GM23248 (cell line): ENCODE results near the gene HMGXB4. TPM values are rescaled to one million over a fixed set of nuclear protein-coding genes. Genes with fewer than 3 reads are reported as not detected.

Experiments
- DNase-seq: peaks from one replicate; pipeline ENCODE4 v3.0.0-alpha.2; 2015
- H2AFZ ChIP-seq: fragments of 200-600 bp; sonication (generic); 2 replicates; pipeline ENCODE4 v1.6.1; 2016; ENCODE audit warnings: antibody characterized with exemption
- H3F3A ChIP-seq: fragments of 200-600 bp; sonication (generic); 2 replicates; pipeline ENCODE4 v1.6.1; 2016; ENCODE audit warnings: mild to moderate bottlenecking, antibody characterized with exemption, mixed run types; ENCODE audit not compliant: insufficient read depth
- H3K27ac ChIP-seq: fragments of 200-600 bp; sonication (generic); 2 replicates; pipeline ENCODE4 v1.5.1; 2016; ENCODE audit warnings: mild to moderate bottlenecking
- H3K27me3 ChIP-seq: fragments of 200-600 bp; sonication (generic); replicated peaks from 2 replicates; pipeline ENCODE4 v1.6.1; 2016; ENCODE audit warnings: mild to moderate bottlenecking; ENCODE audit not compliant: insufficient read depth
- H3K36me3 ChIP-seq: fragments of 200-600 bp; sonication (generic); 2 replicates; pipeline ENCODE4 v1.6.1; 2016; ENCODE audit warnings: low read depth, mild to moderate bottlenecking
- H3K4me1 ChIP-seq: fragments of 200-600 bp; sonication (generic); 2 replicates; pipeline ENCODE4 v1.6.1; 2016; ENCODE audit warnings: mild to moderate bottlenecking; ENCODE audit not compliant: insufficient read depth
- H3K4me2 ChIP-seq: fragments of 200-600 bp; sonication (generic); one replicate; pipeline ENCODE4 v1.6.1; 2016; ENCODE audit warnings: mild to moderate bottlenecking; ENCODE audit not compliant: unreplicated experiment
- H3K4me3 ChIP-seq: fragments of 200-600 bp; sonication (generic); 2 replicates; pipeline ENCODE4 v1.5.1; 2016; ENCODE audit warnings: mild to moderate bottlenecking
- H3K79me2 ChIP-seq: fragments of 200-600 bp; sonication (generic); 2 replicates; pipeline ENCODE4 v1.6.1; 2016; ENCODE audit warnings: mild to moderate bottlenecking; ENCODE audit not compliant: insufficient read depth
- H3K9ac ChIP-seq: fragments of 200-600 bp; sonication (generic); 2 replicates; pipeline ENCODE4 v1.6.1; 2016; ENCODE audit warnings: mild to moderate bottlenecking
- H3K9me2 ChIP-seq: fragments of 200-600 bp; sonication (generic); 2 replicates; pipeline ENCODE4 v1.6.1; 2016; ENCODE audit warnings: mixed run types, mild to moderate bottlenecking, moderate library complexity; ENCODE audit not compliant: insufficient read depth
- H3K9me3 ChIP-seq: fragments of 200-600 bp; sonication (generic); one replicate; pipeline ENCODE4 v1.6.1; 2017; ENCODE audit warnings: low read depth
- H4K20me1 ChIP-seq: fragments of 200-600 bp; sonication (generic); 2 replicates; pipeline ENCODE4 v1.6.0; 2016; ENCODE audit not compliant: insufficient read depth
- EZH2 ChIP-seq: fragments of 200-600 bp; sonication (generic); IDR thresholded peaks from 2 replicates; pipeline ENCODE4 v1.6.1; 2018; ENCODE audit warnings: antibody characterized with exemption, mild to moderate bottlenecking; ENCODE audit not compliant: insufficient read depth, poor library complexity, severe bottlenecking
- EZH2phosphoT487 ChIP-seq: fragments of 200-600 bp; sonication (generic); IDR thresholded peaks from 2 replicates; pipeline ENCODE4 v1.6.1; 2018; ENCODE audit warnings: antibody characterized with exemption, moderate library complexity, mild to moderate bottlenecking, low read depth; ENCODE audit not compliant: insufficient read depth
- WGBS, 2 experiments: methylation state at CpG; one replicate each; pipeline ENCODE4 v1.1.6; 2015 to 2017; ENCODE audit warnings: low lambda C conversion rate in 2 of 2, low coverage in 1 of 2; ENCODE audit errors: missing lambda C conversion rate in 2 of 2; 5-methylcytosine and 5-hydroxymethylcytosine counted together
- in situ Hi-C: fragments of 300-500 bp; cut with MboI; formaldehyde crosslinking; loops from 2 replicates; pipeline ENCODE4 v1.15.0; 2020
- polyA plus RNA-seq: library from polyadenylated mRNA; unstranded; fragments of >200 nt; fragmentation: Nextera tagmentation; extraction: Ambion mirVana; gene quantifications from 2 replicates; pipeline ENCODE4 v1.2.1, GENCODE V29; 2016
- total RNA-seq: library from RNA; depleted of rRNA; stranded (reverse); fragments of >200 nt; shearing (Covaris generic); gene quantifications from 2 replicates; pipeline ENCODE4 v1.2.3, GENCODE V29; 2014

The HMGXB4 gene
- total and polyA plus RNA-seq, 2 experiments from 2014 or later: 12.4 to 17.8 TPM

DNA sequence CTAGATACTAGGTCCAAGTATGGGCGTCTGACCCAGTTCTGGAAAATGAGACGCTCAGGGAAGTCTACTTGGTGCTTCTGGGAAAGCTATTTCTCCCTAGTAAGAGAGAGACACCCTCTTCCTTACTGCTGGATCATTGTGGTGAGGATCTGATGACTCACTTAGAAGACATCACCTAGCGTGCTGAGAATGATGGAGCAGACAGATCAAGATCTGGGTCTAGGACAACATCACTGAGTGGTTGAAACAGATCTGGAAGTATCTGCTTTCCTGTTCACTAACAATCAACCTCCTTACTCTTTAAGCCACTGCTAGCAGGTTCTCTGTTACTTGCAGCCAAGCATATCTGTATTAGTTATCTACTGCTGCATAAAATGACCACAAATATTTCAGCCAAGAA lies 38.3 kb upstream of the HMGXB4 start:
- Histone ChIP-seq H3K9me3 (no peaks in the 10 kb centered on the region), H3K27ac (no peak overlapping the region), H3K36me3 (no peaks in the 10 kb centered on the region), H3F3A (peaks cover 12% of the 10 kb centered on the region; the same call in 1 of the 2 replicates), H3K4me3 (no peak overlapping the region), H3K9me2 (no peaks in the 10 kb centered on the region), H3K79me2 (no peaks in the 10 kb centered on the region), H3K4me2 (no peak overlapping the region), H2AFZ (no peak overlapping the region), H3K9ac (no peak overlapping the region), H4K20me1 (no peaks in the 10 kb centered on the region), H3K27me3 (no peaks in the 10 kb centered on the region; the same call in 1 of the 2 replicates), H3K4me1 (no peaks in the 10 kb centered on the region)
- 31 to 42% methylated on average over 3 of the region's 3 CpGs for WGBS, 2 experiments
- peak; percentile 75 for DNase-seq
- in situ Hi-C loops: no loop called here
- TF ChIP-seq EZH2phosphoT487: no peak
- no peak for TF ChIP-seq EZH2

GRCh38 chr22:35220221-35220620 lies 37.1 kb upstream of the HMGXB4 start:
- H3K9ac ChIP-seq: no peak overlapping the region
- in situ Hi-C loops: no loop called here
- no peaks in the 10 kb centered on the region for H4K20me1 ChIP-seq
- no peak overlapping the region for H2AFZ ChIP-seq
- H3K9me3 ChIP-seq: no peaks in the 10 kb centered on the region
- WGBS, 2 experiments: 49 to 57% methylated on average over 2 of the region's 2 CpGs
- H3F3A ChIP-seq: peaks cover 12% of the 10 kb centered on the region; the same call in 1 of the 2 replicates
- no peaks in the 10 kb centered on the region for H3K36me3 ChIP-seq
- TF ChIP-seq EZH2 (no peak), EZH2phosphoT487 (no peak)
- DNase-seq: no peak
- no peaks in the 10 kb centered on the region for H3K4me1 ChIP-seq
- peaks cover 2% of the 10 kb centered on the region; the same call in 1 of the 2 replicates for H3K27me3 ChIP-seq
- no peak overlapping the region for H3K4me2 ChIP-seq
- no peak overlapping the region for H3K4me3 ChIP-seq
- H3K9me2 ChIP-seq: no peaks in the 10 kb centered on the region
- no peaks in the 10 kb centered on the region for H3K79me2 ChIP-seq
- no peak overlapping the region for H3K27ac ChIP-seq

- Histone ChIP-seq H3K4me2 (no peak overlapping the region), H3K9me2 (no peaks in the 10 kb centered on the region), H3K9me3 (no peaks in the 10 kb centered on the region), H4K20me1 (no peaks in the 10 kb centered on the region), H3K4me3 (no peak overlapping the region), H3K27me3 (peaks cover 13% of the 10 kb centered on the region; the same call in 1 of the 2 replicates), H3K79me2 (no peaks in the 10 kb centered on the region), H3K9ac (no peak overlapping the region), H3K27ac (no peak overlapping the region), H2AFZ (no peak overlapping the region), H3K36me3 (no peaks in the 10 kb centered on the region), H3K4me1 (no peaks in the 10 kb centered on the region), H3F3A (no peaks in the 10 kb centered on the region)
- TF ChIP-seq EZH2: no peak
- no peak for TF ChIP-seq EZH2phosphoT487
- in situ Hi-C loops: no loop called here
- 73 to 78% methylated on average over 4 of the region's 4 CpGs for WGBS, 2 experiments
- DNase-seq: no peak
These were observed 32.3 kb upstream of the HMGXB4 start for GRCh38 chr22:35225010-35225409.

DNA sequence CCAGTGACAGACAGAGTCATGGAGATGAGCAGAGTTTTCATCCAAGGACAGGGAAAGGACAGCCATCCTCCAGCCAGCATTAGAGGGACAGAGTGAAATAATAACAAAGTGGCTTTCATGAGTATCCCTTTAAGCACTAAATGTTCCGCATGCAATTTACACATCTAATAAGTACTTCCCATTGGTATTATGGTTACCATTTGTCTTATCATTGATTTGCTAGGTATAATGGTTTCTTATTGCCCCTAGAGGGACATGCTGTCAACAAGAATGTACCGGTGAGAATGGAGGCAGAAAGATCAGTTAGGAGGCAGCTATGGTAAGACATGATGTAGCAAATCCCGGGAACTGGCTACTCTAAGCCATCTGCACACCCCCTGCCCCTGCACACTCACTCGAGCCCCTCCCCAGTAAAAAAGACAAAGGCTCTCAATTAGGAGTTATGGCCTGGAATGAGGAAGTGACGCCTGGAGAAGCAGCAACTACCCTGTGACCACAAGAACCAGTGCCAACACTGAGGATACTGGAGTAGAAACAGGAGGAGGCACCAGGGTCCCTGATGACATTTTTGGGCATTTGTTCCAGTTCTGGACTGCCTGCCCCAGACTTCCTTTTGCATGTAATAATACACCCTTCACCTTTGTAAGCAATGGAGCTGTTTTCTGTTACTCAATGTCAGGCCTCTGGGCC lies 30.2 kb upstream of the HMGXB4 start:
- WGBS, 2 experiments: 39 to 44% methylated on average over 5 of the region's 5 CpGs

More for the DNA sequence above, 30.2 kb upstream of the HMGXB4 start:
- in situ Hi-C loops: no loop called here
- Histone ChIP-seq H3K9me2 (no peaks in the 10 kb centered on the region), H3K4me2 (no peak overlapping the region), H3K27me3 (peaks cover 13% of the 10 kb centered on the region; the same call in 1 of the 2 replicates), H3F3A (no peaks in the 10 kb centered on the region), H3K36me3 (no peaks in the 10 kb centered on the region), H3K4me1 (no peaks in the 10 kb centered on the region), H3K9ac (no peak overlapping the region), H2AFZ (no peak overlapping the region), H3K4me3 (no peak overlapping the region), H3K27ac (no peak overlapping the region), H4K20me1 (no peaks in the 10 kb centered on the region), H3K79me2 (no peaks in the 10 kb centered on the region), H3K9me3 (no peaks in the 10 kb centered on the region)
- no peak for DNase-seq
- TF ChIP-seq EZH2 (no peak), EZH2phosphoT487 (no peak)
